Epithelial cell of proximal tubule (primary cell): ENCODE measurements around the gene PAFAH1B2. TPM values are rescaled to one million over a fixed set of nuclear protein-coding genes. Genes with fewer than 3 reads are reported as not detected.
A peak's percentile ranks its signal among the peaks of the same experiment; 100 is the strongest.

ENCODE experiments used
- DNase-seq: peaks from one replicate; pipeline ENCODE4 v3.0.0-alpha.2; 2011; ENCODE audit warnings: low read depth
- H3K4me3 ChIP-seq: 2 replicates; pipeline ENCODE4 v1.5.1; 2011; ENCODE audit warnings: low read depth, mild to moderate bottlenecking, low read length
- CTCF ChIP-seq: conservative IDR thresholded peaks from 2 replicates; pipeline ENCODE4 v1.5.1; 2012; ENCODE audit warnings: low read depth, mild to moderate bottlenecking, low read length
- total RNA-seq: library from RNA; depleted of rRNA; stranded (reverse); fragments of >200 nt; gene quantifications from 2 replicates; pipeline ENCODE4 v1.2.3, GENCODE V29; 2015

PAFAH1B2 gene
- total RNA-seq, 1 donor from 2014 or later: 103 TPM

GRCh38 chr11:117175781-117176180 lies 31.7 kb downstream of the PAFAH1B2 start:
- DNase-seq: no peak
- no peak for TF ChIP-seq CTCF
- no peak overlapping the region for H3K4me3 ChIP-seq

- no peak for TF ChIP-seq CTCF
- no peak overlapping the region for H3K4me3 ChIP-seq
- no peak for DNase-seq
Observed at GRCh38 chr11:117176186-117176585, 32.1 kb downstream of the PAFAH1B2 start.

- peak overlapping the region; percentile 71 for H3K4me3 ChIP-seq
- no peak for DNase-seq
- no peak for TF ChIP-seq CTCF
Observed at GRCh38 chr11:117177534-117178209, 33.6 kb downstream of the PAFAH1B2 start.

- DNase-seq: peak; percentile 22
- H3K4me3 ChIP-seq: peak within 1 kb of the TSS; percentile 71
- TF ChIP-seq CTCF: no peak
Observed at GRCh38 chr11:117178210-117179034, 34.3 kb downstream of the PAFAH1B2 start, which contains the start of gene SIDT2. Gene SIDT2, plus strand, starts transcription at chr11:117178743. Its CDS starts 521 bp downstream, at chr11:117179264.

GRCh38 chr11:117179048-117179999 lies 35.2 kb downstream of the PAFAH1B2 start:
- peak overlapping the region; percentile 71 for H3K4me3 ChIP-seq
- DNase-seq: no peak
- TF ChIP-seq CTCF: no peak

- TF ChIP-seq CTCF: no peak
- H3K4me3 ChIP-seq: peak overlapping the region; percentile 71
- DNase-seq: no peak
Observed at GRCh38 chr11:117180020-117180419, 35.9 kb downstream of the PAFAH1B2 start.
